NCI-H526 (cell line): ENCODE data around the gene HDAC6.
"Not testable (repeated sequence)": the region's sequence is repeated elsewhere in the genome, so short reads cannot be mapped to it uniquely, and the experiment has no call there.

Experiments used
- DNase-seq, 2 experiments: peaks; one replicate each; lab custom pipeline; 2025; lab: John Stamatoyannopoulos, UW

Gene HDAC6

GRCh38 chrX:48789366-48790220 is 12.3 kb upstream of the HDAC6 start:
- no peak for DNase-seq

GRCh38 chrX:48790477-48790876 is 11.4 kb upstream of the HDAC6 start:
- DNase-seq = no peak

DNA sequence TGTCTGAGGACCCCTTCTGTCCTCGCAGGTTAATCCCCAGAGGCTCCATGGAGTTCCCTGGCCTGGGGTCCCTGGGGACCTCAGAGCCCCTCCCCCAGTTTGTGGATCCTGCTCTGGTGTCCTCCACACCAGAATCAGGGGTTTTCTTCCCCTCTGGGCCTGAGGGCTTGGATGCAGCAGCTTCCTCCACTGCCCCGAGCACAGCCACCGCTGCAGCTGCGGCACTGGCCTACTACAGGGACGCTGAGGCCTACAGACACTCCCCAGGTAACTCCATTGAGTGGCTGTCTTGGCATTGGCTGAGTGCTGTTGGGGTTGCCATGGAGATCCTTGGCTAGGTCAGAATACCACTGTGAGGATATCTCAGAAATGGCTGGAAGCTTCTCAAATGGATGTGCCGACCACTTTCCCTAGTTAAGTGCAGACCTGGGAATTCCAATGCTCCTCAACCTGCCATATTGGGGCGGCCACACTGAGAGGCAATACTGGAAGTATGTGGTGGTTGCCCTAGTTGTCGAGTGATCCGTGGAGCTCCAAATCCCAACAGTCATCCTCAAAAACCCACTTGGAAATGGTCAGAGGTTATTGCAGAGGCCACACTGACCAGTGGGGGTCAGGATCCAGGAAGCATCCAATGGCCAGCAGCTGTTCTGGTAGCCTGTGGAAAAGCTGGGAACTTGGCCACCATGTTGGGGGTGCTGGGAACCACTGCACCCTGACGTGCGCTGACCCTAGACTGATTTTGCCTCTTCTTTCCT is 10.6 kb upstream of the HDAC6 start:
- no peak for DNase-seq

GRCh38 chrX:48792219-48792618 is 9.6 kb upstream of the HDAC6 start:
- no peak for DNase-seq

DNA sequence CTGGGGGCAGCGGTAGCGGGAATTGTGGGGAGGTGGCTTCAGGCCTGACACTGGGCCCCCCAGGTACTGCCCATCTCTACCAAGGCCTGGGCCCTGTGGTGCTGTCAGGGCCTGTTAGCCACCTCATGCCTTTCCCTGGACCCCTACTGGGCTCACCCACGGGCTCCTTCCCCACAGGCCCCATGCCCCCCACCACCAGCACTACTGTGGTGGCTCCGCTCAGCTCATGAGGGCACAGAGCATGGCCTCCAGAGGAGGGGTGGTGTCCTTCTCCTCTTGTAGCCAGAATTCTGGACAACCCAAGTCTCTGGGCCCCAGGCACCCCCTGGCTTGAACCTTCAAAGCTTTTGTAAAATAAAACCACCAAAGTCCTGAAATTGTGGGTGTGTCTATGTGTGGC is 7.9 kb upstream of the HDAC6 start:
- no peak for DNase-seq

DNA sequence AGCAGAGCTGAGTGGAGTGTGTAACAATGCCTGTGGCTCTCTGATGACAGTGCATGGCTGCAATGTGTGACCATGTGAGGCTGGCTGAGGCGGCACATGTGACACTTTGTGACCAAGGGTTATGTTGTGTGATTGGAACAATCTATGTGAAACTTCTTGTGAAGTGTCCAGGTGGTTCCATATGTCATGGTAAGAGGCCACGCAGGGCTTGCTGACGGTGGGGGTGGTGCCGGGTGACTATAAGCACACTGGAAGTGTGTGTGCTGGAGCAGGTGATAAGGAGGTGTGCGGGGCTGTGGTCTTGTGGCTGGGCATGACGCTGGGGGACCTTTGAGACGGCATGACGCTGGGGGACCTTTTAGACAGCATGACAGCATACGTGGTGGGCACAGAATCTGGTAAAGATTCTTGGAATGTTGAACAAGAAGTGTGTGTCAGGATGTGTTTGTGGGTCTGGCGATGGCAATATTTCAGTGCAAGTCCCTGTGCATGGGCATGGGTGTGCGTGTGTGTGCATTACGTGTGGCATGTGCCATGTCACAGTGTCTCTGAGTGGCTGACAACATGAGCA is 7.4 kb upstream of the HDAC6 start:
- no peak for DNase-seq

GRCh38 chrX:48794911-48795515 is 6.9 kb upstream of the HDAC6 start:
- DNase-seq = no peak

- DNase-seq = no peak
These were observed 3.5 kb upstream of the HDAC6 start for GRCh38 chrX:48798318-48798717.

DNA sequence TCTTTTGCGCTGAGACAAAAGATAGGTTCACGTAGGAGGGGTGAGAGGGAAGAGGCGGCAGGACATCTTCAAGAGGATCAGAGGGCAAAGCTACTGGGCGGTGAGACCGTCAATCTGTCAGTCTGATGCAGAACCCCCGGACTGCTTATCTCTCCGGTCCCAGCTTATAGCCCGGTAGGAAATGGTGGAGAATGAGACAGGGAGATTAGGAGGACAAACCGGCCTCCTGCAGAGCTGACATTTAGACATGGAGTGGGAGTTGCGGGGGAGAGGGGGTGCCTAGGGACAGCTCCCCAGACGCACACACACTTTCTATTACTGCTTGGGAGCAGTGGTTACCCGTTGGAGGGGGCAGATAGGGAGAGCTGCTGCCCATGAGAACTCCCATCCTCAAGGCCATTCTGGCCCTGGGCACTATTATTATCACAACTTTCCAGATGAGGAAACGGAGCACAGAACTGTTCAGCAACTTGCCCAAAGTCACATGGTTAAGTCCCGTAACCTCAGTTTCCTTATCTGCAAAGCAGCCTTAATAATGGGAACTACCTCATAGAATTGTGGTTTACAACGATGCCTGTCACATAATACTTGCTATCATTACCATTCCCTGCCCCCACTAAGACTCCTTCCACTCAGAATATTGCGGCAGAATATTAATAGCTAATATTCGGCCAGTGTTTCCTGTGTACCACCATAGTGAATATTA is 1.1 kb upstream of the HDAC6 start:
- no peak for DNase-seq

- DNase-seq = peak; percentile 85 to 89
These were observed 430 bp downstream of the HDAC6 start for GRCh38 chrX:48802089-48802904.

DNA sequence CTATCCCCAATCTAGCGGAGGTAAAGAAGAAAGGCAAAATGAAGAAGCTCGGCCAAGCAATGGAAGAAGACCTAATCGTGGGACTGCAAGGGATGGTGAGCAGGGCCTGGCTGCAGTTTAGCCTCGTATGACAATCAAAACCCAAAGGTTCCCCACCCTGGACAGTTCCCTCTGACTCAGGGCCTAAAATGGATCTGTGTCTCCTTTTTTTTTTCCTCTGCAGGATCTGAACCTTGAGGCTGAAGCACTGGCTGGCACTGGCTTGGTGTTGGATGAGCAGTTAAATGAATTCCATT is 986 bp downstream of the HDAC6 start:
- no peak for DNase-seq

- DNase-seq = no peak
These were observed 4.2 kb downstream of the HDAC6 start for GRCh38 chrX:48806081-48806480.

DNA sequence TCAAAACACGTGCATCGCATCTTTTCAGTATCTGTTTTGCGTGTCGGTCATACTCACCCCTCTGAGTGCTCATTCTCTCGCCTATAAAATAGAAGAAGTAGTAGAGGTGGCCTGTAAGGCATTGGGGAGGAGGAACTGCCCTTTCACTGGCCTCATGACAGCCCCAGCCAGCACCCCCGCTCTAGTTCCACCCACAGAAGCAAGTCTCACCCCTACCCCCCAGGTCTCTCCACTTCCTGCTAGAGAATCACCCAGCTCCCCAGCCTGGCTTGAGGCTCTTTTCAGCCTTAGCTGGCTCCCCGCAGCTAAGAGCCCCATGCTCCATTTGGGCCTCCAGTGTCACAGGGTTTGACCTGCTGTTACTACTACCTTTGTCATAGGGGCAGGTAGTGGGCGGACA is 11.8 kb downstream of the HDAC6 start:
- no peak for DNase-seq

- no peak for DNase-seq
These were observed 12.9 kb downstream of the HDAC6 start for GRCh38 chrX:48814722-48815121.

DNA sequence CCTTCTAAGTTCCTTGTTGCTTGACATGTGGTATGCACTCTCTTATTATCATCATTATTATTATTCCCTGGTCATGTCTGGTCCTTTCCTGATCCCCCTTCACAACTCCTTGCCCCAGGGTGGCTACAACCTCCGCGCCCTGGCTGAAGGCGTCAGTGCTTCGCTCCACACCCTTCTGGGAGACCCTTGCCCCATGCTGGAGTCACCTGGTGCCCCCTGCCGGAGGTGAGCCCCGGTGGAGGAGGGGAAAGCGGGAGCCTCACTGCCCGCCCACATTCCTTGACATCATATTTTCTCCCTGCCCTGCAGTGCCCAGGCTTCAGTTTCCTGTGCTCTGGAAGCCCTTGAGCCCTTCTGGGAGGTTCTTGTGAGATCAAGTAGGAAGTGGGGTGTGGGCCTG is 13.4 kb downstream of the HDAC6 start:
- no peak for DNase-seq

DNA sequence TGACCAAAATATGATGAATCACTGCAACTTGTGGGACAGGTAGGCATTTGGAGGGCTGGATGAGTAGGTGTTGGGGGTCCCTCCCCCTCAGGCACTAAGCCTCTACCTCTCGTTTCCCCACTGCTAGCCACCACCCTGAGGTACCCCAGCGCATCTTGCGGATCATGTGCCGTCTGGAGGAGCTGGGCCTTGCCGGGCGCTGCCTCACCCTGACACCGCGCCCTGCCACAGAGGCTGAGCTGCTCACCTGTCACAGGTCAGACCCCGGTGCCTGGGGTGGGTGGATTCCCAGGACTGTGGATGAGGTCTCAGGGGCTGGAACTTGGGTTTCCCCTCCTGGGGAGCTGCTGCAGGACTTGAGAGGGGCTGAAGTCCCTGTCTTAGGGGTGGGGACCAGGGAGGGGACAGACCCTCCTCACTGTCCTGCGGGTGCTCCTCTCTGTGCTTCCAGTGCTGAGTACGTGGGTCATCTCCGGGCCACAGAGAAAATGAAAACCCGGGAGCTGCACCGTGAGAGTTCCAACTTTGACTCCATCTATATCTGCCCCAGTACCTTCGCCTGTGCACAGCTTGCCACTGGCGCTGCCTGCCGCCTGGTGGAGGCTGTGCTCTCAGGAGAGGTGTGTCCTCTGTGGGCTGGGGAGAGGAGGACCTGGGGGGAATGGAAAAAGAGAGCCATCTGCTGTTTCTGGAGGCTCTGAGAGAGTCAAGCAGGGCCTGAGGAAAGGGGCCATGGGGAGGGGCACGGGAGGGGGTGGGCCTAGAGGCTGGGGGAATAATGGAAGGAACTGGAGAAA is 14.3 kb downstream of the HDAC6 start:
- DNase-seq = no peak

DNA sequence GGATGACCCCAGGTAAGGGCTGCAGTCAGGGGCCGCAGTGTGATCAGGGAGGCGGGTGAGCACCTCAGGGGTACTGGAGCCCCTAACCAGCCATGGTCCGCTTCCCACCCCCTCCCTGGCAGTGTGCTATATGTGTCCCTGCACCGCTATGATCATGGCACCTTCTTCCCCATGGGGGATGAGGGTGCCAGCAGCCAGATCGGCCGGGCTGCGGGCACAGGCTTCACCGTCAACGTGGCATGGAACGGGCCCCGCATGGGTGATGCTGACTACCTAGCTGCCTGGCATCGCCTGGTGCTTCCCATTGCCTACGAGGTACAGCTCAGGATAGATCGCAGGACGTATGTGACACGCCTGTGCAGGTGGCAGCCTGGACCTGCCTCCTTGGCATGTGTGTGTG is 16.2 kb downstream of the HDAC6 start:
- DNase-seq = no peak

- DNase-seq = no peak
These were observed 17.0 kb downstream of the HDAC6 start for GRCh38 chrX:48818866-48819265.

DNA sequence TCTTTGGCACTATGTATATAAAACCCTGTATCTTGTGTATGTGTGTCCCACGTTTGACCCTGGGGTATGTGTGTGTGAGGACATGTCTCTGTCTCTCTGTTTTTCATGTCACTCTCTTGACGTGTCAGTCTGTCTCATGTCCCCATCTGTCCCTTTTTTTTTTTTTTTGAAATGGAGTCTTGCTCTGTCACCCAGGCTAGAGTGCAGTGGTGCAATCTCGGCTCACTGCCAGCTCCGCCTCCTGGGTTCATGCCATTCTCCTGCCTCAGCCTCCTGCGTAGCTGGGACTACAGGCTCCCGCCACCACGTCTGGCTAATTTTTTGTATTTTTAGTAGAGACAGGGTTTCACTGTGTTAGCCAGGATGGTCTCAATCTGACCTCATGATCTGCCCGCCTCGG is 17.5 kb downstream of the HDAC6 start:
- DNase-seq = not testable (repeated sequence)

DNA sequence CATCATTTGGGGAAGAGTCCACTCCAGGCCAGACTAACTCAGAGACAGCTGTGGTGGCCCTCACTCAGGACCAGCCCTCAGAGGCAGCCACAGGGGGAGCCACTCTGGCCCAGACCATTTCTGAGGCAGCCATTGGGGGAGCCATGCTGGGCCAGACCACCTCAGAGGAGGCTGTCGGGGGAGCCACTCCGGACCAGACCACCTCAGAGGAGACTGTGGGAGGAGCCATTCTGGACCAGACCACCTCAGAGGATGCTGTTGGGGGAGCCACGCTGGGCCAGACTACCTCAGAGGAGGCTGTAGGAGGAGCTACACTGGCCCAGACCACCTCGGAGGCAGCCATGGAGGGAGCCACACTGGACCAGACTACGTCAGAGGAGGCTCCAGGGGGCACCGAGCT is 21.2 kb downstream of the HDAC6 start:
- DNase-seq = no peak

DNA sequence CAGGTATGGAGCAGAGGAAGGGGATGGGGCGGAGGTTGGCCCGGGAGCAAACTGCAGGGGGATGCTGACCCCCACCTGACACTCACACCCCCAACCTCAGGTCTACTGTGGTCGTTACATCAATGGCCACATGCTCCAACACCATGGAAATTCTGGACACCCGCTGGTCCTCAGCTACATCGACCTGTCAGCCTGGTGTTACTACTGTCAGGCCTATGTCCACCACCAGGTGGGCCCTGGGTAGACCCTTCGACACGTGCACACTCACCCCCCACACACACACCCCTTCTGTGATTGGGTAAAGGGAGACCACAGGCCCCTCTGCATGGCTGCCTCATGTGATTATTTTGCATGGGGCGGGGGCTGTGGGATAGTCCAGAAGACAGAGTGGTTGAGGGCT is 22.2 kb downstream of the HDAC6 start:
- no peak for DNase-seq
